ENCODE measurements around the gene ZC3H18. TPM values are rescaled to one million over a fixed set of nuclear protein-coding genes. Genes with fewer than 3 reads are reported as not detected.

ZC3H18 gene
- total and polyA plus RNA-seq, 2 experiments from 2014 or later = 30.0 to 40.7 TPM

DNA sequence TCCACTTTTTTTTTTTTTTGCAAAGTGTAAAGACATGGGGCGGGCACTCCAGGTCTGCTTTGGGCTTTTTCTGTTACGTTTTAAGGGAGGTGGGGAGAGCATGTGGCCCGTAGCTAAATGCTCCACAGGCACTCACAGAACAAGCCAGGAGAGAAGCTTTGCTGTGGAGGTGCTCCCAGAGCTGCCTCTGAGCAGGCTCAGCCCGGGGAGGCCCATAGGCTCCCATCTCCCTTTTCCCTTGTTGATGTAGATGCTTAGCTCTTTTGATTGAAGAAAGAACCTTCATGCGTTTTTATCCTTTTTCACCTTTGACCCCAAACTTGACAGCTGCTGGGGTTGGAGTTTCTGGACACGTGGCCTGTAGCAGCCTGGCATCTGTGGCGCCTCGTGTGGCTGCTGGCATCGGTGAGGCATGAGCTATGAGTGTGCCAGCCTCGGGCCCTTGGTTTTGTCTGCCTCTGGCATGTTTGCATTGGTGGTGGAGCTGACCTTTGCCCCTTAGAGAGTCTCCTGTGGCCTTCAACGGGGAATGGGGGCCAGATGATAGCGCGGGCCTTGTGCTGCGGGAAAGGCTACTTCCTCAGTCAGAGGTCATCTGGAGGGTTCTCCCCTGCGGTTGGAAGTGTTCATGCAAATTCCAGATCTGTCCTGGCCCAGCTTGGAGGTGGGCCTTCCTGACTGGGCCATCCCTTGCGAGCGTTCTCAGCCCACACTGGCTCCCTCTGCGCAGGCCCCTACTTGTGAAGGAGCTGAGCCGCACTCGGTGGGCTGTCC, 48.2 kb downstream of the ZC3H18 start:
- H2AFZ ChIP-seq = no peak overlapping the region

More for the DNA sequence above, 48.2 kb downstream of the ZC3H18 start:
- no peaks in the 10 kb centered on the region for H3K9me2 ChIP-seq (ENCODE audit: insufficient read depth)
- Mint-ChIP-seq H3K27ac (peak overlapping the region; percentile 41; the same call in 1 of the 2 replicates), H3K9me3 (no peaks in the 10 kb centered on the region), H3K36me3 (ENCODE audit: low read depth) (peaks cover 37% of the 10 kb centered on the region), H3K4me3 (no peak overlapping the region), H3K27me3 (ENCODE audit: insufficient read depth, low read depth, poor library complexity) (peaks cover 6% of the 10 kb centered on the region), H3K4me1 (peaks cover 36% of the 10 kb centered on the region)
- H3K4me3 ChIP-seq = no peak overlapping the region
- H3K36me3 ChIP-seq (ENCODE audit: insufficient read depth) = peaks cover 4% of the 10 kb centered on the region
- H3K79me2 ChIP-seq (replicated peaks; ENCODE audit: insufficient read depth) = peaks cover 40% of the 10 kb centered on the region
- H4K20me1 ChIP-seq (replicated peaks; ENCODE audit: insufficient read depth) = peaks cover 20% of the 10 kb centered on the region
- TF ChIP-seq, protein P1, sequence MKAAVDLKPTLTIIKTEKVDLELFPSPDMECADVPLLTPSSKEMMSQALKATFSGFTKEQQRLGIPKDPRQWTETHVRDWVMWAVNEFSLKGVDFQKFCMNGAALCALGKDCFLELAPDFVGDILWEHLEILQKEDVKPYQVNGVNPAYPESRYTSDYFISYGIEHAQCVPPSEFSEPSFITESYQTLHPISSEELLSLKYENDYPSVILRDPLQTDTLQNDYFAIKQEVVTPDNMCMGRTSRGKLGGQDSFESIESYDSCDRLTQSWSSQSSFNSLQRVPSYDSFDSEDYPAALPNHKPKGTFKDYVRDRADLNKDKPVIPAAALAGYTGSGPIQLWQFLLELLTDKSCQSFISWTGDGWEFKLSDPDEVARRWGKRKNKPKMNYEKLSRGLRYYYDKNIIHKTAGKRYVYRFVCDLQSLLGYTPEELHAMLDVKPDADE (IDR thresholded peaks at IDR 0.05) = no peak
- TF ChIP-seq STAT1 (IDR thresholded peaks at IDR 0.05; ENCODE audit: unreplicated experiment) = no peak
- TF ChIP-seq, protein P2, sequence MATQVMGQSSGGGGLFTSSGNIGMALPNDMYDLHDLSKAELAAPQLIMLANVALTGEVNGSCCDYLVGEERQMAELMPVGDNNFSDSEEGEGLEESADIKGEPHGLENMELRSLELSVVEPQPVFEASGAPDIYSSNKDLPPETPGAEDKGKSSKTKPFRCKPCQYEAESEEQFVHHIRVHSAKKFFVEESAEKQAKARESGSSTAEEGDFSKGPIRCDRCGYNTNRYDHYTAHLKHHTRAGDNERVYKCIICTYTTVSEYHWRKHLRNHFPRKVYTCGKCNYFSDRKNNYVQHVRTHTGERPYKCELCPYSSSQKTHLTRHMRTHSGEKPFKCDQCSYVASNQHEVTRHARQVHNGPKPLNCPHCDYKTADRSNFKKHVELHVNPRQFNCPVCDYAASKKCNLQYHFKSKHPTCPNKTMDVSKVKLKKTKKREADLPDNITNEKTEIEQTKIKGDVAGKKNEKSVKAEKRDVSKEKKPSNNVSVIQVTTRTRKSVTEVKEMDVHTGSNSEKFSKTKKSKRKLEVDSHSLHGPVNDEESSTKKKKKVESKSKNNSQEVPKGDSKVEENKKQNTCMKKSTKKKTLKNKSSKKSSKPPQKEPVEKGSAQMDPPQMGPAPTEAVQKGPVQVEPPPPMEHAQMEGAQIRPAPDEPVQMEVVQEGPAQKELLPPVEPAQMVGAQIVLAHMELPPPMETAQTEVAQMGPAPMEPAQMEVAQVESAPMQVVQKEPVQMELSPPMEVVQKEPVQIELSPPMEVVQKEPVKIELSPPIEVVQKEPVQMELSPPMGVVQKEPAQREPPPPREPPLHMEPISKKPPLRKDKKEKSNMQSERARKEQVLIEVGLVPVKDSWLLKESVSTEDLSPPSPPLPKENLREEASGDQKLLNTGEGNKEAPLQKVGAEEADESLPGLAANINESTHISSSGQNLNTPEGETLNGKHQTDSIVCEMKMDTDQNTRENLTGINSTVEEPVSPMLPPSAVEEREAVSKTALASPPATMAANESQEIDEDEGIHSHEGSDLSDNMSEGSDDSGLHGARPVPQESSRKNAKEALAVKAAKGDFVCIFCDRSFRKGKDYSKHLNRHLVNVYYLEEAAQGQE (IDR thresholded peaks at IDR 0.05; ENCODE audit: unreplicated experiment) = no peak
- no peak for TF ChIP-seq CREB1 (CRISPR knock-in tag; IDR thresholded peaks at IDR 0.05; ENCODE audit: low read depth)
- TF ChIP-seq ZNF331 (CRISPR knock-in tag; IDR thresholded peaks at IDR 0.05; ENCODE audit: low read depth) = no peak
- no peak for TF ChIP-seq EZH2phosphoT487 (IDR thresholded peaks at IDR 0.05; ENCODE audit: unreplicated experiment)
- no peak for TF ChIP-seq JUNB (IDR thresholded peaks at IDR 0.05; ENCODE audit: unreplicated experiment)
- no peak for TF ChIP-seq ZNF114 (CRISPR knock-in tag; IDR thresholded peaks at IDR 0.05)
- no peak for TF ChIP-seq POLR2AphosphoS5 (IDR thresholded peaks at IDR 0.05; ENCODE audit: low read depth)
- TF ChIP-seq, protein P3, sequence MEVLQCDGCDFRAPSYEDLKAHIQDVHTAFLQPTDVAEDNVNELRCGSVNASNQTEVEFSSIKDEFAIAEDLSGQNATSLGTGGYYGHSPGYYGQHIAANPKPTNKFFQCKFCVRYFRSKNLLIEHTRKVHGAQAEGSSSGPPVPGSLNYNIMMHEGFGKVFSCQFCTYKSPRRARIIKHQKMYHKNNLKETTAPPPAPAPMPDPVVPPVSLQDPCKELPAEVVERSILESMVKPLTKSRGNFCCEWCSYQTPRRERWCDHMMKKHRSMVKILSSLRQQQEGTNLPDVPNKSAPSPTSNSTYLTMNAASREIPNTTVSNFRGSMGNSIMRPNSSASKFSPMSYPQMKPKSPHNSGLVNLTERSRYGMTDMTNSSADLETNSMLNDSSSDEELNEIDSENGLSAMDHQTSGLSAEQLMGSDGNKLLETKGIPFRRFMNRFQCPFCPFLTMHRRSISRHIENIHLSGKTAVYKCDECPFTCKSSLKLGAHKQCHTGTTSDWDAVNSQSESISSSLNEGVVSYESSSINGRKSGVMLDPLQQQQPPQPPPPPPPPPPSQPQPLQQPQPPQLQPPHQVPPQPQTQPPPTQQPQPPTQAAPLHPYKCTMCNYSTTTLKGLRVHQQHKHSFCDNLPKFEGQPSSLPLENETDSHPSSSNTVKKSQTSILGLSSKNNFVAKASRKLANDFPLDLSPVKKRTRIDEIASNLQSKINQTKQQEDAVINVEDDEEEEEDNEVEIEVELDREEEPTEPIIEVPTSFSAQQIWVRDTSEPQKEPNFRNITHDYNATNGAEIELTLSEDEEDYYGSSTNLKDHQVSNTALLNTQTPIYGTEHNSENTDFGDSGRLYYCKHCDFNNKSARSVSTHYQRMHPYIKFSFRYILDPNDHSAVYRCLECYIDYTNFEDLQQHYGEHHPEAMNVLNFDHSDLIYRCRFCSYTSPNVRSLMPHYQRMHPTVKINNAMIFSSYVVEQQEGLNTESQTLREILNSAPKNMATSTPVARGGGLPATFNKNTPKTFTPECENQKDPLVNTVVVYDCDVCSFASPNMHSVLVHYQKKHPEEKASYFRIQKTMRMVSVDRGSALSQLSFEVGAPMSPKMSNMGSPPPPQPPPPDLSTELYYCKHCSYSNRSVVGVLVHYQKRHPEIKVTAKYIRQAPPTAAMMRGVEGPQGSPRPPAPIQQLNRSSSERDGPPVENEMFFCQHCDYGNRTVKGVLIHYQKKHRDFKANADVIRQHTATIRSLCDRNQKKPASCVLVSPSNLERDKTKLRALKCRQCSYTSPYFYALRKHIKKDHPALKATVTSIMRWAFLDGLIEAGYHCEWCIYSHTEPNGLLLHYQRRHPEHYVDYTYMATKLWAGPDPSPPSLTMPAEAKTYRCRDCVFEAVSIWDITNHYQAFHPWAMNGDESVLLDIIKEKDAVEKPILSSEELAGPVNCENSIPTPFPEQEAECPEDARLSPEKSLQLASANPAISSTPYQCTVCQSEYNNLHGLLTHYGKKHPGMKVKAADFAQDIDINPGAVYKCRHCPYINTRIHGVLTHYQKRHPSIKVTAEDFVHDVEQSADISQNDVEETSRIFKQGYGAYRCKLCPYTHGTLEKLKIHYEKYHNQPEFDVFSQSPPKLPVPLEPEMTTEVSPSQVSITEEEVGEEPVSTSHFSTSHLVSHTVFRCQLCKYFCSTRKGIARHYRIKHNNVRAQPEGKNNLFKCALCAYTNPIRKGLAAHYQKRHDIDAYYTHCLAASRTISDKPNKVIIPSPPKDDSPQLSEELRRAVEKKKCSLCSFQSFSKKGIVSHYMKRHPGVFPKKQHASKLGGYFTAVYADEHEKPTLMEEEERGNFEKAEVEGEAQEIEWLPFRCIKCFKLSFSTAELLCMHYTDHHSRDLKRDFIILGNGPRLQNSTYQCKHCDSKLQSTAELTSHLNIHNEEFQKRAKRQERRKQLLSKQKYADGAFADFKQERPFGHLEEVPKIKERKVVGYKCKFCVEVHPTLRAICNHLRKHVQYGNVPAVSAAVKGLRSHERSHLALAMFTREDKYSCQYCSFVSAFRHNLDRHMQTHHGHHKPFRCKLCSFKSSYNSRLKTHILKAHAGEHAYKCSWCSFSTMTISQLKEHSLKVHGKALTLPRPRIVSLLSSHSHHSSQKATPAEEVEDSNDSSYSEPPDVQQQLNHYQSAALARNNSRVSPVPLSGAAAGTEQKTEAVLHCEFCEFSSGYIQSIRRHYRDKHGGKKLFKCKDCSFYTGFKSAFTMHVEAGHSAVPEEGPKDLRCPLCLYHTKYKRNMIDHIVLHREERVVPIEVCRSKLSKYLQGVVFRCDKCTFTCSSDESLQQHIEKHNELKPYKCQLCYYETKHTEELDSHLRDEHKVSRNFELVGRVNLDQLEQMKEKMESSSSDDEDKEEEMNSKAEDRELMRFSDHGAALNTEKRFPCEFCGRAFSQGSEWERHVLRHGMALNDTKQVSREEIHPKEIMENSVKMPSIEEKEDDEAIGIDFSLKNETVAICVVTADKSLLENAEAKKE (CRISPR knock-in tag; IDR thresholded peaks at IDR 0.05) = no peak
- no peak for TF ChIP-seq NANOG (IDR thresholded peaks at IDR 0.05; ENCODE audit: borderline replicate concordance)
- TF ChIP-seq, protein P4, sequence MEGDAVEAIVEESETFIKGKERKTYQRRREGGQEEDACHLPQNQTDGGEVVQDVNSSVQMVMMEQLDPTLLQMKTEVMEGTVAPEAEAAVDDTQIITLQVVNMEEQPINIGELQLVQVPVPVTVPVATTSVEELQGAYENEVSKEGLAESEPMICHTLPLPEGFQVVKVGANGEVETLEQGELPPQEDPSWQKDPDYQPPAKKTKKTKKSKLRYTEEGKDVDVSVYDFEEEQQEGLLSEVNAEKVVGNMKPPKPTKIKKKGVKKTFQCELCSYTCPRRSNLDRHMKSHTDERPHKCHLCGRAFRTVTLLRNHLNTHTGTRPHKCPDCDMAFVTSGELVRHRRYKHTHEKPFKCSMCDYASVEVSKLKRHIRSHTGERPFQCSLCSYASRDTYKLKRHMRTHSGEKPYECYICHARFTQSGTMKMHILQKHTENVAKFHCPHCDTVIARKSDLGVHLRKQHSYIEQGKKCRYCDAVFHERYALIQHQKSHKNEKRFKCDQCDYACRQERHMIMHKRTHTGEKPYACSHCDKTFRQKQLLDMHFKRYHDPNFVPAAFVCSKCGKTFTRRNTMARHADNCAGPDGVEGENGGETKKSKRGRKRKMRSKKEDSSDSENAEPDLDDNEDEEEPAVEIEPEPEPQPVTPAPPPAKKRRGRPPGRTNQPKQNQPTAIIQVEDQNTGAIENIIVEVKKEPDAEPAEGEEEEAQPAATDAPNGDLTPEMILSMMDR (conservative IDR thresholded peaks at IDR 0.05; ENCODE audit: low read depth in 2 of 2) = no peak
- TF ChIP-seq EZH2 (IDR thresholded peaks at IDR 0.05; ENCODE audit: low read depth, unreplicated experiment) = no peak
- ATAC-seq (no peak), DNase-seq (ENCODE audit: low spot score) (no peak)
- H3K27me3 ChIP-seq (ENCODE audit: insufficient read depth) = no peaks in the 10 kb centered on the region
- no peaks in the 10 kb centered on the region for H3K4me1 ChIP-seq (ENCODE audit: insufficient read depth)
- H3K4me2 ChIP-seq = no peak overlapping the region
- 0 out of 2 replicates have a peak overlapping the region, but pooled peaks have one; percentile 45 for H3K27ac ChIP-seq (ENCODE audit: low read depth)
- H3F3A ChIP-seq (replicated peaks; ENCODE audit: low read depth) = 0 out of 2 replicates have a peak, but pooled peaks cover 8% of the 10 kb centered on the region
